ENCODE data around the gene TRPC3.

Gene TRPC3

DNA sequence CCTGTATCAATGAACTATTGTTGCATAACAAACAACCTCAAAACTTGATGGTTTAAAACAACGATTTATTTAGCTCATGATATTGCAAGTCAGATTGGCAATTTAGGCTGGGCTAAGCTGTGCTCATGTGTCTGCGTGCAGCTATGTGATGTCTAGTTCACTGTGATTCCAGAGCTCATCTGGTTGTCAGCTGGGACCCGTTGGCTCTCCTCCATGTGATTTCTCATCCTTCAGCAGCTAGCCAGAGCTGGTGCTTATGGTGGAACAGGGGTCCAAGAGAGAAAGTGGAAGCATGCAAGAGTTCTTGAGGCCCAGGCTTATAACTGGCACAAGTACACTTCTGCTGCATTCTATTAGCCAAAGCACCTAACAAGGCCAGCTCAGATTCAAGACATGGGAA is 28.8 kb upstream of the TRPC3 start:
- no peaks in the 10 kb centered on the region for H3K9me3 ChIP-seq (ENCODE audit: insufficient read depth, low read depth, low read length)
- no peak overlapping the region for H4K12ac ChIP-seq (ENCODE audit: low read depth, low read length)
- no peak overlapping the region for H2BK12ac ChIP-seq (ENCODE audit: low read length)
- H3K9ac ChIP-seq (ENCODE audit: low read length) = no peak overlapping the region
- H3K4ac ChIP-seq (ENCODE audit: low read depth, low read length) = no peak overlapping the region
- no CpG with 5 or more reads among the region's 3 CpGs for WGBS (ENCODE audit: extremely low coverage, insufficient coverage, insufficient read length)
- no peak overlapping the region for H4K8ac ChIP-seq (ENCODE audit: low read depth, low read length)
- no peaks in the 10 kb centered on the region for H3K79me2 ChIP-seq (ENCODE audit: control insufficient read depth, insufficient read depth, low read length, poor library complexity)
- H3K4me1 ChIP-seq (ENCODE audit: control insufficient read depth in 1 of 2, insufficient read depth in 2 of 2, low read length in 2 of 2) = no peaks in the 10 kb centered on the region
- no peaks in the 10 kb centered on the region for H3K36me3 ChIP-seq (ENCODE audit: control insufficient read depth in 1 of 2, insufficient read depth in 2 of 2, low read length in 2 of 2)
- no peaks in the 10 kb centered on the region for H3K27me3 ChIP-seq (ENCODE audit: insufficient read depth, low read length)
- H3K18ac ChIP-seq (ENCODE audit: low read length) = no peak overlapping the region
- no peak overlapping the region for H2BK5ac ChIP-seq (ENCODE audit: low read depth, low read length, poor library complexity)
- DNase-seq = no peak
- H2AK5ac ChIP-seq (ENCODE audit: low read length) = no peak overlapping the region
- H2BK120ac ChIP-seq (ENCODE audit: insufficient read depth, low read length, poor library complexity) = no peak overlapping the region
- no peak overlapping the region for H4K91ac ChIP-seq (ENCODE audit: low read depth, low read length)
- H2AFZ ChIP-seq (ENCODE audit: insufficient read depth, low read length, poor library complexity) = no peak overlapping the region
- H3K23ac ChIP-seq (ENCODE audit: low read length) = no peak overlapping the region
- no peak overlapping the region for H3K14ac ChIP-seq (ENCODE audit: low read length)
- no peak overlapping the region for H3K4me2 ChIP-seq (ENCODE audit: low read length)
- no peaks in the 10 kb centered on the region for H3K79me1 ChIP-seq (ENCODE audit: low read length)
- H3K27ac ChIP-seq (ENCODE audit: low read depth, low read length) = no peak overlapping the region
- H3K4me3 ChIP-seq (ENCODE audit: low read depth, low read length) = no peak overlapping the region

DNA sequence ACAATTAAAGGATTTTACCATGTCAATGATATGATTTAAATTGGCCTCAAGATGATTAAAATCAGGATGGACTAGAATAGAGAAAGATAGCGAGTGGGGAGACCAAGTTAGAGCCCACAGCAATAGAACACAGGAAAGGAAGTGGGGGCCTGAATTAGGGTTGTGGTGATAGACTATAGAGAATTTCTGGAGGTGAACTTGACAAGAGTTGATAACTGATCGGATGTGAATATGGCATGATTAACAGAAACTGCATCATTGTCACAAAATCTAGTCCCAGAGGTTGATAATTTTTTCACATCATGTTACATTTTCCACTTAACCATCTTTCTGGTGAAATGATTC is 26.3 kb upstream of the TRPC3 start:
- H4K91ac ChIP-seq (ENCODE audit: low read depth, low read length) = no peak overlapping the region
- H2AFZ ChIP-seq (ENCODE audit: insufficient read depth, low read length, poor library complexity) = no peak overlapping the region
- no peaks in the 10 kb centered on the region for H3K9me3 ChIP-seq (ENCODE audit: insufficient read depth, low read depth, low read length)
- WGBS (ENCODE audit: extremely low coverage, insufficient coverage, insufficient read length) = no CpG with 5 or more reads among the region's 2 CpGs
- no peak for DNase-seq
- H3K18ac ChIP-seq (ENCODE audit: low read length) = no peak overlapping the region
- no peaks in the 10 kb centered on the region for H3K36me3 ChIP-seq (ENCODE audit: control insufficient read depth in 1 of 2, insufficient read depth in 2 of 2, low read length in 2 of 2)
- no peak overlapping the region for H4K8ac ChIP-seq (ENCODE audit: low read depth, low read length)
- H3K4me1 ChIP-seq (ENCODE audit: control insufficient read depth in 1 of 2, insufficient read depth in 2 of 2, low read length in 2 of 2) = no peaks in the 10 kb centered on the region
- H3K79me1 ChIP-seq (ENCODE audit: low read length) = no peaks in the 10 kb centered on the region
- no peaks in the 10 kb centered on the region for H3K27me3 ChIP-seq (ENCODE audit: insufficient read depth, low read length)
- no peak overlapping the region for H3K14ac ChIP-seq (ENCODE audit: low read length)
- no peak overlapping the region for H3K4me3 ChIP-seq (ENCODE audit: low read depth, low read length)
- no peaks in the 10 kb centered on the region for H3K79me2 ChIP-seq (ENCODE audit: control insufficient read depth, insufficient read depth, low read length, poor library complexity)
- no peak overlapping the region for H2BK12ac ChIP-seq (ENCODE audit: low read length)
- no peak overlapping the region for H3K9ac ChIP-seq (ENCODE audit: low read length)
- no peak overlapping the region for H3K4me2 ChIP-seq (ENCODE audit: low read length)
- no peak overlapping the region for H3K23ac ChIP-seq (ENCODE audit: low read length)
- H3K27ac ChIP-seq (ENCODE audit: low read depth, low read length) = no peak overlapping the region
- no peak overlapping the region for H2BK120ac ChIP-seq (ENCODE audit: insufficient read depth, low read length, poor library complexity)
- H2AK5ac ChIP-seq (ENCODE audit: low read length) = no peak overlapping the region
- no peak overlapping the region for H4K12ac ChIP-seq (ENCODE audit: low read depth, low read length)
- no peak overlapping the region for H3K4ac ChIP-seq (ENCODE audit: low read depth, low read length)
- H2BK5ac ChIP-seq (ENCODE audit: low read depth, low read length, poor library complexity) = no peak overlapping the region

DNA sequence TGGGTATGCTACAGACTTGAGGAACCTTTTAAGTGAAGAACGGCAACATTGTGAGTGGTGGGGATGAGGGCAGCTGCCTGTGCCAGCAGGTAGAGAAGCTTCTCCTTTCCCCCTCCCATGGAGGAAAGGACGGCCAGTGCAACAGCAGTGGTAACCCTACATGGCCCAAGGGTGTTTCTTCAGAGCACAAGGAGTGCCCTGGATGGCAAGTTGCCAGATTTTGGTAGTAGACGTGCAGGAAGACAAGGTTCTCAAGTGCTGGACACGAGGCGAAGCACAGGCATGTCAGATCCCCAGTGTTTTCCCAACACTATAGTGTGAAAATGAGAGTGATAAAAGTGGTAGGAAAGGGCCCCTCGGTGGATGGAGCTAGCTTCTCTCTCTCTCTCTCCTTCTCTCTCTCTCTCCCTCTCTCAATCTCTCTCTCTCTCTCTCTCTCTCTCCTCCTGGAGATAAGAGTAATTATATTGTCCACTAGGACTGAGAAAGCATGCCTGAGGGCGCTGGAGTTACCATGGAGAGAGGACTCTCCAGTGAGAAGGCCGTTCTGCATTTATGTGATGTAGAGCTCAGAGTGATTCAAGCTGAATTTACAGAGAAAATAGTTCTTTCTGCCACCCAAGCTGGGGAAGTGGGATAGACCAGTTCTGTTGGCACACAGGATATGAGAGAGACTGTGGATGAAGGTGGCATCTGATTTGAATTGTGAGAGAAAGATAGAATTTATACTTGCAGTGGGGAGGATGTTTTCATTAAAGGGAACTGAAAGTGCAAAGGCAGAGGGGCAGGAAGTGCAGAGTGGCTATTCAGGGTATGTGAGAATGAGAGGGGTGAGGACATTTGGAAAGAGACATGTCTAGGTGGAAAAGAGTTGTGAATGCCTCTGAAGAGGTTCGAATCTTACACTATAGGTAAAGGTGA is 25.7 kb upstream of the TRPC3 start:
- Histone ChIP-seq H2BK120ac (ENCODE audit: insufficient read depth, low read length, poor library complexity) (no peak overlapping the region), H3K4me3 (ENCODE audit: low read depth, low read length) (no peak overlapping the region), H2AK5ac (ENCODE audit: low read length) (no peak overlapping the region), H4K91ac (ENCODE audit: low read depth, low read length) (no peak overlapping the region), H3K79me1 (ENCODE audit: low read length) (no peaks in the 10 kb centered on the region), H2BK5ac (ENCODE audit: low read depth, low read length, poor library complexity) (no peak overlapping the region), H2BK12ac (ENCODE audit: low read length) (no peak overlapping the region), H4K12ac (ENCODE audit: low read depth, low read length) (no peak overlapping the region), H2AFZ (ENCODE audit: insufficient read depth, low read length, poor library complexity) (no peak overlapping the region), H3K79me2 (ENCODE audit: control insufficient read depth, insufficient read depth, low read length, poor library complexity) (no peaks in the 10 kb centered on the region), H3K27ac (ENCODE audit: low read depth, low read length) (no peak overlapping the region), H3K4me2 (ENCODE audit: low read length) (no peak overlapping the region), H3K14ac (ENCODE audit: low read length) (no peak overlapping the region), H3K9ac (ENCODE audit: low read length) (no peak overlapping the region), H3K36me3 (ENCODE audit: control insufficient read depth in 1 of 2, insufficient read depth in 2 of 2, low read length in 2 of 2) (no peaks in the 10 kb centered on the region), H3K4ac (ENCODE audit: low read depth, low read length) (no peak overlapping the region), H3K9me3 (ENCODE audit: insufficient read depth, low read depth, low read length) (no peaks in the 10 kb centered on the region), H3K27me3 (ENCODE audit: insufficient read depth, low read length) (no peaks in the 10 kb centered on the region), H4K8ac (ENCODE audit: low read depth, low read length) (no peak overlapping the region), H3K18ac (ENCODE audit: low read length) (no peak overlapping the region), H3K23ac (ENCODE audit: low read length) (no peak overlapping the region), H3K4me1 (ENCODE audit: control insufficient read depth in 1 of 2, insufficient read depth in 2 of 2, low read length in 2 of 2) (no peaks in the 10 kb centered on the region)
- no peak for DNase-seq
- no CpG with 5 or more reads among the region's 9 CpGs for WGBS (ENCODE audit: extremely low coverage, insufficient coverage, insufficient read length)

DNA sequence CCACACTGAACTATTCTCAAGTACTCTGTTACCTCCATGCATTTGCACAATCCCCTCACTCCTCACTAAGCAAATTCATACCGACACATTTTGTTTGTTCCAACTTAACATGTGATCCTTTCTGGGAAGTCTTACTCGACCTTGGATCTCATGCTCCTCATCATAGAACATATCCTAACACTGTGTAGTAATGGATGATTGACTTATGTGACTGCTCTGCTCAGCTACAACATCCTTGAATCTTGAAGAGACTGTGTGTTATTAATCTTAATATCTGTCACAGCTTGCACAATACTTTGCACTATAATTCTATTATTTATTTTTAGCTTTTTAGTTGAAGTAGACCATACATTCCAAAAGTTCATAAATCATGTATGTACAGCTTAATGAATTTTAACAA is 23.9 kb upstream of the TRPC3 start:
- Histone ChIP-seq H3K4me3 (ENCODE audit: low read depth, low read length) (no peak overlapping the region), H2AFZ (ENCODE audit: insufficient read depth, low read length, poor library complexity) (no peak overlapping the region), H3K36me3 (ENCODE audit: control insufficient read depth in 1 of 2, insufficient read depth in 2 of 2, low read length in 2 of 2) (no peaks in the 10 kb centered on the region), H3K4ac (ENCODE audit: low read depth, low read length) (no peak overlapping the region), H3K79me1 (ENCODE audit: low read length) (no peaks in the 10 kb centered on the region), H4K8ac (ENCODE audit: low read depth, low read length) (no peak overlapping the region), H3K9me3 (ENCODE audit: insufficient read depth, low read depth, low read length) (no peaks in the 10 kb centered on the region), H2BK12ac (ENCODE audit: low read length) (no peak overlapping the region), H4K91ac (ENCODE audit: low read depth, low read length) (no peak overlapping the region), H2AK5ac (ENCODE audit: low read length) (no peak overlapping the region), H3K9ac (ENCODE audit: low read length) (no peak overlapping the region), H3K18ac (ENCODE audit: low read length) (no peak overlapping the region), H3K23ac (ENCODE audit: low read length) (no peak overlapping the region), H3K27ac (ENCODE audit: low read depth, low read length) (no peak overlapping the region), H3K4me1 (ENCODE audit: control insufficient read depth in 1 of 2, insufficient read depth in 2 of 2, low read length in 2 of 2) (no peaks in the 10 kb centered on the region), H4K12ac (ENCODE audit: low read depth, low read length) (no peak overlapping the region), H3K4me2 (ENCODE audit: low read length) (no peak overlapping the region), H3K14ac (ENCODE audit: low read length) (no peak overlapping the region), H3K27me3 (ENCODE audit: insufficient read depth, low read length) (no peaks in the 10 kb centered on the region), H3K79me2 (ENCODE audit: control insufficient read depth, insufficient read depth, low read length, poor library complexity) (no peaks in the 10 kb centered on the region), H2BK5ac (ENCODE audit: low read depth, low read length, poor library complexity) (no peak overlapping the region), H2BK120ac (ENCODE audit: insufficient read depth, low read length, poor library complexity) (no peak overlapping the region)
- no CpG with 5 or more reads among the region's 2 CpGs for WGBS (ENCODE audit: extremely low coverage, insufficient coverage, insufficient read length)
- no peak for DNase-seq

Measured in trophoblast cell (in vitro differentiated cells and primary cell).